Testis (tissue), 2 donors: Measurements from ENCODE around the gene RETREG2.

Source experiments
- POLR2A ChIP-seq: fragments of 450-650 bp; IDR thresholded peaks from one replicate; pipeline ENCODE4 v1.6.1; 2017; ENCODE audit warnings: antibody characterized with exemption, mild to moderate bottlenecking, moderate library complexity
- TF ChIP-seq, protein P1 (sequence below), 3 experiments: fragments of 450-650 bp in 2 of 3; fragments of 200-600 bp in 1 of 3; sonication (generic) in 1 of 3; IDR thresholded peaks; one replicate each; pipeline ENCODE4 v1.5.1; 2016 to 2019; ENCODE audit warnings: antibody characterized with exemption in 3 of 3, mild to moderate bottlenecking in 2 of 3, moderate library complexity in 1 of 3

DNA sequence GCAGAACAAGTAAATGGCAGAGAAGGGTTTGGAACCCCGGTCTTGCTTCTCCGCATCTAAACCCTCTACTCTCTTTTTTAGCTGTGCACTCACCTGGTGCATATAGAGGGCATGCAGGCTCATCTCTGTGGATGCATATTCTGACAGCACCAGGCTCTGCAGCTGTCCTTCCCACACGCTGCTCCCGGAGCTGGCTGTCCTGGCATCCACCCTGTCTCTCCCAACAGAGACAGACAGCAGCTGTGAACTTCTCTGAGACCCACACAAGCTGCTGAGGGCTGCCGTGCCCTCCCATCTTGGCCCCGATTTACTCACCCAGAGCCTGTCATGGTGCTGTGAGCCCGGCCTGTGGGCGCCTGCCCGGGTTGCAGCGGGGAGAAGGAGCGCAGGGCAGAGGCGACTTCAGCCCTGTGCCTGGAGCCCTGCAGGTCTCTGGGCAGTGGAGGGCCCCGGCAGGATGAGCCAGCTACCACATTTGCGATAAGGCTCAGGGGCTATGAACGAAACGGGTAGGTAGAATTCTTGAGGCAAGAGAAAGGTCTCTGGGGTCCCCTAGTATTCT, 44.0 kb downstream of the RETREG2 start:
- TF ChIP-seq, protein P1, sequence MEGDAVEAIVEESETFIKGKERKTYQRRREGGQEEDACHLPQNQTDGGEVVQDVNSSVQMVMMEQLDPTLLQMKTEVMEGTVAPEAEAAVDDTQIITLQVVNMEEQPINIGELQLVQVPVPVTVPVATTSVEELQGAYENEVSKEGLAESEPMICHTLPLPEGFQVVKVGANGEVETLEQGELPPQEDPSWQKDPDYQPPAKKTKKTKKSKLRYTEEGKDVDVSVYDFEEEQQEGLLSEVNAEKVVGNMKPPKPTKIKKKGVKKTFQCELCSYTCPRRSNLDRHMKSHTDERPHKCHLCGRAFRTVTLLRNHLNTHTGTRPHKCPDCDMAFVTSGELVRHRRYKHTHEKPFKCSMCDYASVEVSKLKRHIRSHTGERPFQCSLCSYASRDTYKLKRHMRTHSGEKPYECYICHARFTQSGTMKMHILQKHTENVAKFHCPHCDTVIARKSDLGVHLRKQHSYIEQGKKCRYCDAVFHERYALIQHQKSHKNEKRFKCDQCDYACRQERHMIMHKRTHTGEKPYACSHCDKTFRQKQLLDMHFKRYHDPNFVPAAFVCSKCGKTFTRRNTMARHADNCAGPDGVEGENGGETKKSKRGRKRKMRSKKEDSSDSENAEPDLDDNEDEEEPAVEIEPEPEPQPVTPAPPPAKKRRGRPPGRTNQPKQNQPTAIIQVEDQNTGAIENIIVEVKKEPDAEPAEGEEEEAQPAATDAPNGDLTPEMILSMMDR (IDR thresholded peaks at IDR 0.05) = no peak
- TF ChIP-seq POLR2A = no peak
